ENCODE results near the gene IRX2.

The IRX2 gene

GRCh38 chr5:2759696-2760461, 8.4 kb upstream of the IRX2 start:
- H3K4me1 ChIP-seq (ENCODE audit: insufficient read depth, low read length, poor library complexity, severe bottlenecking), result no peaks in the 10 kb centered on the region

GRCh38 chr5:2759091-2759490, 7.6 kb upstream of the IRX2 start:
- Histone ChIP-seq H3F3A (ENCODE audit: low read depth) (no peaks in the 10 kb centered on the region), H3K9me3 (ENCODE audit: insufficient read depth, low read depth, low read length) (peaks cover 8% of the 10 kb centered on the region; the same call in 1 of the 2 replicates), H3K4me1 (ENCODE audit: insufficient read depth, low read length, poor library complexity, severe bottlenecking) (no peaks in the 10 kb centered on the region), H3K27me3 (ENCODE audit: insufficient read depth, low read length, poor library complexity, severe bottlenecking) (no peaks in the 10 kb centered on the region), H3K4me3 (ENCODE audit: low read length, poor library complexity, severe bottlenecking) (no peak overlapping the region), H3K9me2 (replicated peaks; ENCODE audit: low read depth, low read length) (no peaks in the 10 kb centered on the region), H3K36me3 (ENCODE audit: insufficient read depth, low read length) (no peaks in the 10 kb centered on the region), H3K9ac (ENCODE audit: low read depth, low read length, poor library complexity, severe bottlenecking) (no peak overlapping the region), H3K79me2 (ENCODE audit: insufficient read depth, low read length) (no peaks in the 10 kb centered on the region), H3K4me2 (ENCODE audit: low read depth, low read length, poor library complexity, severe bottlenecking) (no peak overlapping the region), H4K20me1 (ENCODE audit: insufficient read depth, low read length, poor library complexity, severe bottlenecking) (no peaks in the 10 kb centered on the region), H2AFZ (ENCODE audit: low read length) (no peak overlapping the region)
- TF ChIP-seq CTCF (conservative IDR thresholded peaks at IDR 0.05; ENCODE audit: low read length), result no peak
- TF ChIP-seq EZH2phosphoT487 (IDR thresholded peaks at IDR 0.05; ENCODE audit: borderline replicate concordance), result no peak

More at GRCh38 chr5:2759696-2760461, 8.4 kb upstream of the IRX2 start:
- Histone ChIP-seq H3F3A (ENCODE audit: low read depth) (no peaks in the 10 kb centered on the region), H3K4me2 (ENCODE audit: low read depth, low read length, poor library complexity, severe bottlenecking) (no peak overlapping the region), H4K20me1 (ENCODE audit: insufficient read depth, low read length, poor library complexity, severe bottlenecking) (no peaks in the 10 kb centered on the region), H3K9me3 (ENCODE audit: insufficient read depth, low read depth, low read length) (peaks cover 8% of the 10 kb centered on the region; the same call in 1 of the 2 replicates), H3K27me3 (ENCODE audit: insufficient read depth, low read length, poor library complexity, severe bottlenecking) (no peaks in the 10 kb centered on the region), H3K4me3 (ENCODE audit: low read length, poor library complexity, severe bottlenecking) (no peak overlapping the region), H3K79me2 (ENCODE audit: insufficient read depth, low read length) (no peaks in the 10 kb centered on the region), H3K9ac (ENCODE audit: low read depth, low read length, poor library complexity, severe bottlenecking) (no peak overlapping the region), H2AFZ (ENCODE audit: low read length) (no peak overlapping the region), H3K9me2 (replicated peaks; ENCODE audit: low read depth, low read length) (no peaks in the 10 kb centered on the region), H3K36me3 (ENCODE audit: insufficient read depth, low read length) (no peaks in the 10 kb centered on the region)
- TF ChIP-seq EZH2phosphoT487 (IDR thresholded peaks at IDR 0.05; ENCODE audit: borderline replicate concordance) (no peak), CTCF (conservative IDR thresholded peaks at IDR 0.05; ENCODE audit: low read length) (no peak)

GRCh38 chr5:2758632-2759031, 7.2 kb upstream of the IRX2 start:
- Histone ChIP-seq H3K9ac (ENCODE audit: low read depth, low read length, poor library complexity, severe bottlenecking) (no peak overlapping the region), H3K9me3 (ENCODE audit: insufficient read depth, low read depth, low read length) (peaks cover 7% of the 10 kb centered on the region; the same call in 1 of the 2 replicates), H3K4me2 (ENCODE audit: low read depth, low read length, poor library complexity, severe bottlenecking) (no peak overlapping the region), H4K20me1 (ENCODE audit: insufficient read depth, low read length, poor library complexity, severe bottlenecking) (no peaks in the 10 kb centered on the region), H3K4me1 (ENCODE audit: insufficient read depth, low read length, poor library complexity, severe bottlenecking) (no peaks in the 10 kb centered on the region), H3K27me3 (ENCODE audit: insufficient read depth, low read length, poor library complexity, severe bottlenecking) (no peaks in the 10 kb centered on the region), H3K36me3 (ENCODE audit: insufficient read depth, low read length) (no peaks in the 10 kb centered on the region), H3K79me2 (ENCODE audit: insufficient read depth, low read length) (no peaks in the 10 kb centered on the region), H3K9me2 (replicated peaks; ENCODE audit: low read depth, low read length) (no peaks in the 10 kb centered on the region), H3F3A (ENCODE audit: low read depth) (no peaks in the 10 kb centered on the region), H3K4me3 (ENCODE audit: low read length, poor library complexity, severe bottlenecking) (no peak overlapping the region), H2AFZ (ENCODE audit: low read length) (no peak overlapping the region)
- TF ChIP-seq EZH2phosphoT487 (IDR thresholded peaks at IDR 0.05; ENCODE audit: borderline replicate concordance), result no peak
- TF ChIP-seq CTCF (conservative IDR thresholded peaks at IDR 0.05; ENCODE audit: low read length), result no peak
